ENCODE measurements around the gene DNAI1.

DNA sequence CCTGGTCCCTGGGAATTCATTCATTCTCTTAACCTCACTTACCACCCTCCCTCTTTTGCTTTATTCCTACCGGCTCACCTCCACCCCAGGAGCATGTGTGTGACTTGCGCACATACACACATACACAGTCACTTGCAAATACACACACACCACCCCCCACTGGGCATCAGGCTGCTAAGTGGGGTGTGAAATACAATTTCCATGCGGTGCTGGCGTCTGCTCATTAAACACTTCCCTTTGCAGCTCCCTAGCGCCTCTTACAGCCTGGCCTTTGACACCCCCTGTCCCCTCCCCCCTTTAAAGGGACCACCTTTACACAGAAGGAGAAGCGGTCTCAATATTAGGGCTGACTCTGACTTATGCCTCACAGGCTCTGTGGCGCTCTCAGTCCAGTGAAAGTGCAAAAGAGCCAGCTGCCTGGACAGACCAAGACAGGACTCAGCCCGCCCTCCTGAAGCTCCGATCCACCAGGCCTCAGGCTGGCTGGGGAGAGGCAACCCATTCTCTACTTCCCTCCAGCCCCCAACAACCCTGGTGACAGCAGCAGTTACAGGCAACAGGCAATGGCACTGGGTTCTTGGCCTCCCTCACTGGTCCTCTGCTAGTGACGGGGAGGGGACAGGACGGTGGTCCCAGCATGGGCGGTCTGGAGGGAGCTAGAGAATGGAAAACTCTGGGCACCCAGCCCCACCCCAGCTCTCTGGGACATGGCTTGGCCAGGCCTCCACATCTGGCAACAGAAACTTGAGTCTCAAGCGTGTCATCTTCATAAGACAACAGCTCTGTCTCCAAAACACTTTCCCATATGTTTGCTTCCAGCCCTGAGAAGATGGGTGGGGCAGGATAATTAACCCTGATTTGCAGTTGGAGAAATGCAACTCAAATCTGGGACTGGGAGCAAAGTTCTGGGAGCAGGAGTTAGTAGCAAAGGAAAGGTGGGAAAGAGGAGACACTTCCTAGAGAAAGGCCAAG lies 52.2 kb downstream of the DNAI1 start:
- TF ChIP-seq, protein P1, sequence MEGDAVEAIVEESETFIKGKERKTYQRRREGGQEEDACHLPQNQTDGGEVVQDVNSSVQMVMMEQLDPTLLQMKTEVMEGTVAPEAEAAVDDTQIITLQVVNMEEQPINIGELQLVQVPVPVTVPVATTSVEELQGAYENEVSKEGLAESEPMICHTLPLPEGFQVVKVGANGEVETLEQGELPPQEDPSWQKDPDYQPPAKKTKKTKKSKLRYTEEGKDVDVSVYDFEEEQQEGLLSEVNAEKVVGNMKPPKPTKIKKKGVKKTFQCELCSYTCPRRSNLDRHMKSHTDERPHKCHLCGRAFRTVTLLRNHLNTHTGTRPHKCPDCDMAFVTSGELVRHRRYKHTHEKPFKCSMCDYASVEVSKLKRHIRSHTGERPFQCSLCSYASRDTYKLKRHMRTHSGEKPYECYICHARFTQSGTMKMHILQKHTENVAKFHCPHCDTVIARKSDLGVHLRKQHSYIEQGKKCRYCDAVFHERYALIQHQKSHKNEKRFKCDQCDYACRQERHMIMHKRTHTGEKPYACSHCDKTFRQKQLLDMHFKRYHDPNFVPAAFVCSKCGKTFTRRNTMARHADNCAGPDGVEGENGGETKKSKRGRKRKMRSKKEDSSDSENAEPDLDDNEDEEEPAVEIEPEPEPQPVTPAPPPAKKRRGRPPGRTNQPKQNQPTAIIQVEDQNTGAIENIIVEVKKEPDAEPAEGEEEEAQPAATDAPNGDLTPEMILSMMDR (IDR thresholded peaks at IDR 0.05) = no peak
- TF ChIP-seq POLR2A (IDR thresholded peaks at IDR 0.05) = no peak
